Measurements from ENCODE around the gene EPAS1. TPM values are rescaled to one million over a fixed set of nuclear protein-coding genes. Genes with fewer than 3 reads are reported as not detected.

EPAS1 gene
- total and polyA plus RNA-seq, 2 of the 13 experiments (the other 11 are each of a cell fraction or from before 2014, with no cell fraction given) = 47.1 to 182 TPM

DNA sequence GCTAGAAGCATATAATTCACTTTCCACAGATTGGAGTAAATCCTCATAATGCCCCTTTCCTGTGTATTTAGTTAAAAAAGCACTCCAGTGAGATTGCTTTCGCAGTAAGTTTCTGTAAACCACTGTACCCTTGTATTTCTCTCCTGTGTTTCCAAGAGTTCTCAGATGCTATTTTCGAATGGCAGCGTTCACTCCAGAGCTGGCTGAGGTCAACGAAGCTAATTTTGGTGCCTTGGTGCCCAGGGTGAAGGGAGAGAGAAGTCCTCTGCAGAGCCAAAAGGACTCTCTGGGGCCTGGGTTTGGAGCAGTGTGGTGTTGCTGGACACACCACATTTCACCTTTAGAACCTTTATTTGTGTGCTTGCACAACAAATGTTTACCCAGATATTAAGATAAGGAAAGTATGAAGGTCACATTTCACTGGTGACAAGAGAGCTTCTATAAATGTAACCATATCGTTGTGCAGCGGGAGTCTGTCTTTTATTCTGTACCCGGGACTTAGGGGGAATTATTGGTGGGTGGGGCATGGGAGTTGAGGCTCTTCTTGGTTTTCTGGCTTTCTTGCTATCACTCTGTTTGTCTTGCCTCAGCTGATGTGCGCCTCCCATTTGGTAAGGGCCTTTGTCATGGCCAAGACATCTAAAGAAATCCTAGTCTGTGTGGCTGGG is 9.9 kb downstream of the EPAS1 start (continued):
- TF ChIP-seq SIN3A (IDR thresholded peaks at IDR 0.05; ENCODE audit: borderline replicate concordance, low read depth, low read length) (peak; percentile 77; the same call in 1 of the 2 replicates), NFIC (IDR thresholded peaks at IDR 0.05; ENCODE audit: low read length) (peak; percentile 91), ZNF652 (CRISPR knock-in tag; IDR thresholded peaks at IDR 0.05; ENCODE audit: borderline replicate concordance, low read depth) (peak; percentile 61; the same call in 1 of the 2 replicates), SIX1 (CRISPR knock-in tag; IDR thresholded peaks at IDR 0.05; ENCODE audit: borderline replicate concordance) (peak; percentile 95), SP1 (IDR thresholded peaks at IDR 0.05) (no peak), SP1 (CRISPR knock-in tag; IDR thresholded peaks at IDR 0.05) (peak; percentile 33; the same call in 1 of the 2 replicates), SYNCRIP (IDR thresholded peaks at IDR 0.05; ENCODE audit: insufficient read depth, low read depth, low read length) (no peak), RARG (CRISPR knock-in tag; IDR thresholded peaks at IDR 0.05; ENCODE audit: low read depth) (no peak), JUN (CRISPR knock-in tag; IDR thresholded peaks at IDR 0.05) (peak; percentile 65), ZFX (CRISPR knock-in tag; IDR thresholded peaks at IDR 0.05; ENCODE audit: low read depth) (peak; percentile 75), CC2D1A (CRISPR knock-in tag; IDR thresholded peaks at IDR 0.05) (no peak), YEATS4 (CRISPR knock-in tag; IDR thresholded peaks at IDR 0.05; ENCODE audit: borderline replicate concordance) (peak; percentile 80), ZFP36 (IDR thresholded peaks at IDR 0.05; ENCODE audit: borderline replicate concordance, low read depth, low read length, partially characterized antibody) (no peak), AGO1 (IDR thresholded peaks at IDR 0.05; ENCODE audit: low read depth, low read length, poor library complexity, severe bottlenecking) (no peak), REPIN1 (CRISPR knock-in tag; IDR thresholded peaks at IDR 0.05; ENCODE audit: borderline replicate concordance, low read depth) (peak; percentile 74; the same call in 1 of the 2 replicates), ZNF614 (CRISPR knock-in tag; IDR thresholded peaks at IDR 0.05; ENCODE audit: borderline replicate concordance) (peak; percentile 82; the same call in 1 of the 2 replicates), HOXA9 (CRISPR knock-in tag; IDR thresholded peaks at IDR 0.05; ENCODE audit: borderline replicate concordance) (no peak), NFE2 (CRISPR knock-in tag; IDR thresholded peaks at IDR 0.05) (no peak), NKX3-1 (CRISPR knock-in tag; IDR thresholded peaks at IDR 0.05) (peak; percentile 95), CCDC6 (CRISPR knock-in tag; IDR thresholded peaks at IDR 0.05) (no peak), MAF1 (CRISPR knock-in tag; IDR thresholded peaks at IDR 0.05; ENCODE audit: borderline replicate concordance) (no peak), ZC3H13 (CRISPR knock-in tag; IDR thresholded peaks at IDR 0.05) (no peak), BRCA1 (CRISPR knock-in tag; IDR thresholded peaks at IDR 0.05) (peak; percentile 66; the same call in 1 of the 2 replicates)
- TF ChIP-seq, protein P1, sequence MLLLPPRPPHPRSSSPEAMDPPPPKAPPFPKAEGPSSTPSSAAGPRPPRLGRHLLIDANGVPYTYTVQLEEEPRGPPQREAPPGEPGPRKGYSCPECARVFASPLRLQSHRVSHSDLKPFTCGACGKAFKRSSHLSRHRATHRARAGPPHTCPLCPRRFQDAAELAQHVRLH (CRISPR knock-in tag; IDR thresholded peaks at IDR 0.05; ENCODE audit: borderline replicate concordance, low read depth) = no peak
- TF ChIP-seq, protein P2, sequence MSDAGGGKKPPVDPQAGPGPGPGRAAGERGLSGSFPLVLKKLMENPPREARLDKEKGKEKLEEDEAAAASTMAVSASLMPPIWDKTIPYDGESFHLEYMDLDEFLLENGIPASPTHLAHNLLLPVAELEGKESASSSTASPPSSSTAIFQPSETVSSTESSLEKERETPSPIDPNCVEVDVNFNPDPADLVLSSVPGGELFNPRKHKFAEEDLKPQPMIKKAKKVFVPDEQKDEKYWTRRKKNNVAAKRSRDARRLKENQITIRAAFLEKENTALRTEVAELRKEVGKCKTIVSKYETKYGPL (CRISPR knock-in tag; IDR thresholded peaks at IDR 0.05) = peak; percentile 64
- TF ChIP-seq, protein P3, sequence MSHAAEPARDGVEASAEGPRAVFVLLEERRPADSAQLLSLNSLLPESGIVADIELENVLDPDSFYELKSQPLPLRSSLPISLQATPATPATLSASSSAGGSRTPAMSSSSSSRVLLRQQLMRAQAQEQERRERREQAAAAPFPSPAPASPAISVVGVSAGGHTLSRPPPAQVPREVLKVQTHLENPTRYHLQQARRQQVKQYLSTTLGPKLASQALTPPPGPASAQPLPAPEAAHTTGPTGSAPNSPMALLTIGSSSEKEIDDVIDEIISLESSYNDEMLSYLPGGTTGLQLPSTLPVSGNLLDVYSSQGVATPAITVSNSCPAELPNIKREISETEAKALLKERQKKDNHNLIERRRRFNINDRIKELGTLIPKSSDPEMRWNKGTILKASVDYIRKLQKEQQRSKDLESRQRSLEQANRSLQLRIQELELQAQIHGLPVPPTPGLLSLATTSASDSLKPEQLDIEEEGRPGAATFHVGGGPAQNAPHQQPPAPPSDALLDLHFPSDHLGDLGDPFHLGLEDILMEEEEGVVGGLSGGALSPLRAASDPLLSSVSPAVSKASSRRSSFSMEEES (CRISPR knock-in tag; IDR thresholded peaks at IDR 0.05) = peak; percentile 78
- TF ChIP-seq, protein P4, sequence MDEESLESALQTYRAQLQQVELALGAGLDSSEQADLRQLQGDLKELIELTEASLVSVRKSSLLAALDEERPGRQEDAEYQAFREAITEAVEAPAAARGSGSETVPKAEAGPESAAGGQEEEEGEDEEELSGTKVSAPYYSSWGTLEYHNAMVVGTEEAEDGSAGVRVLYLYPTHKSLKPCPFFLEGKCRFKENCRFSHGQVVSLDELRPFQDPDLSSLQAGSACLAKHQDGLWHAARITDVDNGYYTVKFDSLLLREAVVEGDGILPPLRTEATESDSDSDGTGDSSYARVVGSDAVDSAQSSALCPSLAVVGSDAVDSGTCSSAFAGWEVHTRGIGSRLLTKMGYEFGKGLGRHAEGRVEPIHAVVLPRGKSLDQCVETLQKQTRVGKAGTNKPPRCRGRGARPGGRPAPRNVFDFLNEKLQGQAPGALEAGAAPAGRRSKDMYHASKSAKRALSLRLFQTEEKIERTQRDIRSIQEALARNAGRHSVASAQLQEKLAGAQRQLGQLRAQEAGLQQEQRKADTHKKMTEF (CRISPR knock-in tag; IDR thresholded peaks at IDR 0.05) = no peak
- TF ChIP-seq, protein P5, sequence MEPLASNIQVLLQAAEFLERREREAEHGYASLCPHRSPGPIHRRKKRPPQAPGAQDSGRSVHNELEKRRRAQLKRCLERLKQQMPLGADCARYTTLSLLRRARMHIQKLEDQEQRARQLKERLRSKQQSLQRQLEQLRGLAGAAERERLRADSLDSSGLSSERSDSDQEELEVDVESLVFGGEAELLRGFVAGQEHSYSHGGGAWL (CRISPR knock-in tag; IDR thresholded peaks at IDR 0.05) = no peak
